HG03457 (cell line): ENCODE measurements around the gene DNASE1L1.

ENCODE experiments used
- ATAC-seq: cut with Tn5 transposase; IDR thresholded peaks from one replicate; pipeline ENCODE4 v1.9.1; 2021; ENCODE audit warnings: moderate number of reproducible peaks; ENCODE audit not compliant: unreplicated experiment

The DNASE1L1 gene

DNA sequence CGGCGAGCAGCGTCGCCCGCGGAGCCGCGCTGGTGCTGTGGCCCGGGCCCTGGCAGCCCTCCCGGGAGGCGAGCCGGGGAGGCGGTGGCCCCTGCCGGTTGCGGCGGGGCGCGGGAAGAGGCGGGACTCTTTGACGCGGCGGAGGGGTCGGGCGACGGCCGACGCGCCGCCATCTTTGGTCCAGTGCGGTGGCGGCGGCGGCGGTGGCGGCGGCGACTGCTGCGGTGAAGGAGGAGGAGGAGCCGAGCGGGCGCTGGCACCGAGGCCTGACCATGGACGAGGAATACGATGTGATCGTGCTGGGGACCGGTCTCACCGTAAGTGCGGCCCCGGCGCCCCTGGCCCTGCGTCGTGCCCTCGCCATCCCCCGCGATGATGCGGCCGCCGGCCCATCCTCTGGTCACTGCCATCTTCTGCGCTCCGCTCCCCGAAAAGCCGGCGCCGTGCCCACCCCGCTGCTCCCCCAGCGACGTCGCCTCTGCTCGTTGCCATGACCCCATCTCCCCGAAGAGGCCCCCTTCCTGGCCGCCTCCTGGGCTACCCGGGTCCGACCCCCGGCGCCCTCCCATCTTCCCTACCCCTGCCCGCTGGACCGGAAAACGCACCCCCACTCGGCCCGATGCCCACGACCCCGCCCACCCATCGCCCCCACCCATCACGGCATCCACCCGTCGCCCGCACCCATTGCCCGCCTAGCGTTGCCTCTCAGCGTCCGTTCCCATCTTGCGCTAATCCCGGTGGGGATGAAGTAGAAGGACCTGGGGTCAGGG lies 28.1 kb upstream of the DNASE1L1 start, which contains the start of gene GDI1:
GDI1 (plus strand) TSS at position 172 of the 770 bp plus-strand sequence; CDS start at position 273, 101 bp downstream.
- ATAC-seq = no peak

DNA sequence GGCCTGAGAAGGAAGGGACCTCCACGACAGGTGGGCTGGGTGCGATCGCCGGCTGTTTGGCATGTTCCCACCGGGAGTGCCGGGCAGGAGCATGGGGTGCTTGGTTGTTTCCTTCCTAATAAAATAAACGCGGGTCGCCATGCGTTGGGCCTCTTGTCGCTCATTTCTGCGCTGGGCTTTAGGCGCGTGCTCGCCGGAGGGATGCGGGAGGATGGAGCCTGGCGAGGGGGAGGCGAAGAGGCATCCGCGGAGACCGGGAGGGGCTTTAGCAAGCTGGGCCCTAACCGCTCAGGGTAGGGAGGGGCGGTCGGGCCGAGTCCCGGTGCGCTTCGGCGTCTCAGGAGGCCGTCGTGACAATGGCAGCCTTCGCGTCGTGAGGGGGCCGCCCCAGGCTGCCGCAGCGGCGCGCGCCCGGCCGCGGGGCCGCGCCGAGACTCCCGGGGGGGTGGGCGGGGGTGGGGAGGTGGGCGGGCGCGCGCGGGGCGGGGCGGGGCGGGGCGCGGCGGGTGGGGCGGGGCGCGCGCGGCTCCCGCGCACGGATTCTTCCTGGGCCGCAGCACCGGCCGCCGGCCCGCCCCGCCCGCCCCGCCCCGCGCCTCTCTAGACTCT lies 27.4 kb upstream of the DNASE1L1 start:
- ATAC-seq = no peak

DNA sequence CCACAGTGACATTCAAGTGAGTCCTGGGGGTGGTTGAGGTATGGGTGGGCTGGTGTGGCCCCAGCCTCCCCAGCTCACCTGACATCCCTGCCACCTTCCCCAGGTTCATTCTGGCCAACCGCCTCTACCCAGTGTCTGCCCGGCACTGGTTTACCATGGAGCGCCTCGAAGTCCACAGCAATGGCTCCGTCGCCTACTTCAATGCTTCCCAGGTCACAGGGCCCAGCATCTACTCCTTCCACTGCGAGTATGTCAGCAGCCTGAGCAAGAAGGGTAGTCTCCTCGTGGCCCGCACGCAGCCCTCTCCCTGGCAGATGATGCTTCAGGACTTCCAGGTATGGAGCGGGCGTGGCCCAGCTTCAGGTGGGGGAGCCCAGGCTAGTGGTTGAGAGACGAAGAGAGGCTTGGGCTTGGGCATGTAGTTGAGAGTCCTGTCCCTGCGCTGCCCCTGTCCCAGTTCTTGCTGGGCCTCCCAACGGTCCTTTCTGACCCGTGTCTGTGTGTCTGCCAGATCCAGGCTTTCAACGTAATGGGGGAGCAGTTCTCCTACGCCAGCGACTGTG lies 26.2 kb upstream of the DNASE1L1 start:
- no peak for ATAC-seq

DNA sequence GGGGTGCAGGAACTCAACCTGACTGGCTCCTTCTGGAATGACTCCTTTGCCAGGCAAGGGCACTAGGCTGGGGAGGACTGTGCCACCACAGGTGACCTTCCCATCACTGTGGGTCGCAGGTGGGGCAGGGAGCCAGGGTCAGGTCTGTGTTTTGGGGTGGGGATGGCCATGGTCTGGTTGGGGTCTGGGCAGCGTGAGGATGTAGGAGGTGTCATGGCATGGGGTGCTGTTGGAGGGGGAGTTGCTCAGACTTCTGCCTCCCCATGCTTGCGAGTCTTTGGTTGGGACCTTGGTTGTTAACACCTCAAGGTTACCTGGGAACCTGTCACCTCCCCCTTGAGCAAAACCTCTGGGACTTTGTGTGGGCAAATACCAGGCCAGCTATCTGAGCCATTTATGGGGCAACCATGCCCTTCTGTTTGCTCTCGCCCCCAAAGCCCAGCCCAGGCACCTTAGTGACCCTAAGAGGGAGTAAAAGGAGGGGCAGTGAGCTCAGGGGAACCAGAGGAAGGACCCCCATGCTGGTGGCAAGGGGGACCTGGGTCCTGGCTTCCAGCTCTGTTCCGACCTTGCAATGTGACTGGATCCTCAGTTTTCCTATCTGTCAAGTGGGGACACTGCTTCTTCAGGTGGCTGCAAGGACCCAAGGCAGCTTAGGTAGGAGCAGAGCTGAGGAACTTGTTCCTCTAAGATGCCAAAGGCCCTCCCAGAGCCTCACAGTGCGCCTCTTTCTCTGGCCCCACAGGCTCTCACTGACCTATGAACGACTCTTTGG lies 25.5 kb upstream of the DNASE1L1 start:
- ATAC-seq = no peak

DNA sequence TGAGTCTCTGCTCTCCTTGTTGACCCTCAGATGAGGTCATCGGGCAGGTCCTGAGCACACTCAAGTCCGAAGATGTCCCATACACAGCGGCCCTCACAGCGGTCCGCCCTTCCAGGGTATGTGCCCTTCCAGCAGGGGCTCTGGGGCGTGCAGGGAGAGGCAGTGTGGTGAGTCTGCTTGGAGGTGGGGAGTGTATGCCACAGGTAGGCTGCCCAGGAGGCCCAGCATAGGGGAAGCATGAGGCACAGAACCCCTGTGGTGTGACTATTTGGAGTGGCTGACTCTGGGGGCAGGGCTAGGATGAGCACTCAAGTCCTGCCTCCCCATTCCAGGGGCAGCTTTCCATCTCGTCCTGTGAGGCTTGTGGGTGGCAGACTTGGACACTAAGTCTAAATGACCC lies 24.6 kb upstream of the DNASE1L1 start:
- ATAC-seq = no peak

DNA sequence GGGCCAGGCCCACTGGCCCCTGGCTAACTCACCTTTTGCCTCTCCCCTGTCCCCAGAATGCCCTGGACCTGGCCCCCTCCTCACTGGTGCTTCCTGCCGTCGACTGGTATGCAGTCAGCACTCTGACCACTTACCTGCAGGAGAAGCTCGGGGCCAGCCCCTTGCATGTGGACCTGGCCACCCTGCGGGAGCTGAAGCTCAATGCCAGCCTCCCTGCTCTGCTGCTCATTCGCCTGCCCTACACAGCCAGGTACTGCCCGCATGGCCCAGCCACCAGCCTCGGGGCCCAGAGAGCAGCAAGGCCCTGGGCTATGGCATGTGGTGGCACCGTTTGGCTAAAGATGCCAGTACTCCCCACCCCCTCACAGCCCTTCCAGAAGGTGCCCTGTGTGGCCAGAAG lies 23.2 kb upstream of the DNASE1L1 start:
- ATAC-seq = no peak

DNA sequence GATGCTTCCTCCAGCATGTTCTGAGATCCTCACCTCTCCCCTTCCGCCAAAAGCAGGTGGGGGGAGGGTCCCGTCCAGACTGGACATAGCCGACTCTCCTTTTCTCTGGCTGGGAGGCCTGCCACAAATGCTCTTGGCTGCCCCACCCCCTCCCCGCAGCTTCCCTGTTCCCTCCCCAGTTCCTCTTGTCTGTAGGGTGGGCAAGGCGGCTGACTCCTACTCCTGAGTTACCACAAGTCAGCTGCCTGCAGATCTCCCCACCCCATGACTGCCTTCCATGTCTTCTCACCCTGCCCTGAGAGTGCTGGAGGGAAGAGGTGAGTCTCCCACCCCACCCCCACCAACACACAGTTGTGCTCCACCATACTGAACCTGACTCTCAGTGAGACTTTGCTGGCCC lies 22.3 kb upstream of the DNASE1L1 start:
- no peak for ATAC-seq

DNA sequence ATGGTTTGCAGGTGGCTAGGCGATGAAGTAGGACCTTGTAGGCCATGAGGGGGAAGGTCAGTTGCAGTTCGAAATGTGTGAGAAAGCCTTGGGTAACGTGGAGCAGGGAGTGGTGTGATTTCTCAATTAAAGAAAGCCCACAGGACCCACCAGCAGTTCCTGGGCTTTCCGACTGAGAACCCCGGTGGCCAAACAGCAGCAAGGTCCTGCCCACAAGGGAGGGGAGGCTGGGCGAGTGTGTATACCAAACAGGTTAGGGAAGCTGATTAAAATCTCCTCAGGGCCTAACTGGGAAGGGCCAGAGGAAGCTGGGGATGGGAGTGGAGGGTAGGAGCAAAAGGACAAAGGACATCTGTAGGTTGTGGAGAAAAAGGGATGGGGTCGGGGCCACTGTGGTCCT lies 21.9 kb upstream of the DNASE1L1 start:
- ATAC-seq = no peak

DNA sequence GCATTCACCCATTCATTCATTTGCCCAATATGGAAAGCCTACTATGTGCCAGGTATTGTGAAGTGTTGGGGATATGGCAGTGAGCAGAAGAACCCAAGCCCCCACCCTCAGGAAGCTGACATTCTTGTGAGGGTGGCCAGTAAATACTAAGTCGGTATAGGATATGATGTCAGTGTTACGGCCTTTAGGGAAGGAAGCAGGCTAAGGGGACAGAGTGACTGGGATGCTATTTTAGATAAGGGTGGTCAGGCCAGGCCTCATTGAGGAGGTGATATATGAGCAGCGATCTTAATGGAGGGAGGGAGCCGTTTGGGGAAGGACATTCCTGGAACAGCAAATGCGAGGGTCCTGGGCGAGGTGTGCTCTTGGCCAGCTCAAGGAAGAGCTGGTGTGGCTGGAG lies 21.4 kb upstream of the DNASE1L1 start:
- ATAC-seq = no peak

DNA sequence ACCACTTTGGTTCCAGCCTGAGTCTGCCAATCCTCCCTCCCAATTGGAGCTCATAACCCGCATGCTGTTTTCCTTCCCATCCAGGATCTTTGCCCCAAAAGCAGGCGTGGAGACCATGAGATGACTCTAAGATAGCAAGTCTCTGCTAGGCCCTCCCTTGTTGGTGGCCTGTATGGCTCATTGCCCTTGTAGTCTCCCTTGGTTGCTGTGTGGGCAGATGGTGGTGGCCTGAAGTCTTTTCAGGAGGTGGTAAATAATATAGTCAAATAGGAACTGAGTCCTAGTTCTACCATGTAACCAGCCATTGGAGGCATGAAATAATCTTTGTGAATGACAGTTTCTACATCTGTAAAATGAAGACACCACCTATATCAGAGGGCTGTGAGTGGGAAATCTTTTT lies 20.7 kb upstream of the DNASE1L1 start:
- no peak for ATAC-seq

DNA sequence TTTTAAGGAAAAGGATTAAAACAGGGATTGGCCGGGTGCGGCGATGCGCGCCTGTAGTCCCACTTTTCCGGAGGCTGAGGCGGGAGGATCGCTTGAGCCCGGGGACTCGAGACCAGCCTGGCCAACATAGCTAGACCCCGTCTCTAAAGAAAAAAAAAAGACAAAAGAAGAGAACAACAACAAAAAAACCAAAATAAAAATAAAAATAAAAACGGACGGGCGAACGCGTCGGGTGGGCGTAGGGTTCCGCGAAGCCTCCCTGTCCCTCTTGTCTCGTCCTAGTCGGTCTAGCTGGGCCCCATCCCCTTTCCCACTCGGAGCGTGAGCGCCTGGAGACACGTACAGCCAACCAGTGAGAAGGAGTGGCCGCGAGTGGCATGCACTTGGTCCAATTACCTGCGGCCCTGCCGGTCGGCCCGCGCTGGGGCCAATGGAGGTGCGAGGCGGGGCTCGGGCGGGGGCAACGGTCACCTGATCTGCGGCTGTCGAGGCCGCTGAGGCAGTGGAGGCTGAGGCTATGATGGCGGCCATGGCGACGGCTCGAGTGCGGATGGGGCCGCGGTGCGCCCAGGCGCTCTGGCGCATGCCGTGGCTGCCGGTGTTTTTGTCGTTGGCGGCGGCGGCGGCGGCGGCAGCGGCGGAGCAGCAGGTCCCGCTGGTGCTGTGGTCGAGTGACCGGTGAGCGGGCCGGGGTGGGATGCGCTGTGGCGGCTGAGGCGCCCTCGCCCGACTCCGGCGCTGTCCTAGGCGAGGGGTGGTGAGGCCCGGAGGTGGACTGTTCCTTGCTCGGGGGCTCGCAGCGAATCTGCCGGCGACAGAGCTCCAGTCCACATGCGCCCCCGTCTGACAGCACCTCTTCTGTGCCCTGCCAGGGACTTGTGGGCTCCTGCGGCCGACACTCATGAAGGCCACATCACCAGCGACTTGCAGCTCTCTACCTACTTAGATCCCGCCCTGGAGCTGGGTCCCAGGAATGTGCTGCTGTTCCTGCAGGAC lies 19.4 kb upstream of the DNASE1L1 start, which contains the start of gene ATP6AP1:
ATP6AP1 (plus strand) TSS at position 502 of the 996 bp plus-strand sequence; CDS start at position 518, 16 bp downstream.
- ATAC-seq = peak; percentile 90

DNA sequence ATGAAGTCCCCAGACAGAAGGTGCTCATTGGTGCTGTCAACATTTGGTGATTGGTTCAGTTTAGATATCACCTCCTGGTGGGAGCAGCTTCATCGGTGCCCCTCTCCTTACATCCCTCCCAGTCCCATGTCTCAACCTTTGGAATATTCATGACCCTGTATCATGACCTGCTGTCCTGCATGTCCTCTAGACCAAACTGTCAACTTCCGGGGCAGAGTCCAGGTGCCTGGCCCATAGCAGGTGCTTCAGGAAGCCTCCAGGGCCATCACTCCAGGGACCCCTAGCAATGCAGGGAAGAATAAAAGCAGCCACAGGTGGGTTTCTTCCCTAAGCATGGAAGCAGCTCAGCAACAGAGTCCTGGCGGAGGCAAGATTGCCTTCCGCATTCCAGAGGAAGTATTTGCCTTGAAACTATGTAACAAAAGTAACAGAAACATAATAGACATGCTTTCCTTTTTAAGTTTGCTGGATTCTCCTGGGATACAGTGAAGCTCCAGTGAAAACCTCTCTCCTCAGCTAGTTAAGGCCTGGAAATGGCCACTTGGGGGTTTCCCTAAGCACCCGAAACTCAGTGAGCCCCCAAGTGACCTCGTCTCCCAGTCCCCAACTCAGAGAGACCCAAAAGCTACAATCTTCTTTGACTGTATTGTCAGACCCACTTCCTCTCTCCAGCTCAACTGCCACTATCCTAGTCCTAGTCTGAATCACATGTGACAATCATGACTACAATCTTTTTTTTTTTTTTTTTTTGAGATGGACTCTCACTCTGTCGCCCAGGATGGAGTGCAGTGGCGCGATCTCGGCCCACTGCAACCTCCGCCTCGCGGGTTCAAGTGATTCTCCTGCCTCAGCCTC lies 18.1 kb upstream of the DNASE1L1 start:
- no peak for ATAC-seq

DNA sequence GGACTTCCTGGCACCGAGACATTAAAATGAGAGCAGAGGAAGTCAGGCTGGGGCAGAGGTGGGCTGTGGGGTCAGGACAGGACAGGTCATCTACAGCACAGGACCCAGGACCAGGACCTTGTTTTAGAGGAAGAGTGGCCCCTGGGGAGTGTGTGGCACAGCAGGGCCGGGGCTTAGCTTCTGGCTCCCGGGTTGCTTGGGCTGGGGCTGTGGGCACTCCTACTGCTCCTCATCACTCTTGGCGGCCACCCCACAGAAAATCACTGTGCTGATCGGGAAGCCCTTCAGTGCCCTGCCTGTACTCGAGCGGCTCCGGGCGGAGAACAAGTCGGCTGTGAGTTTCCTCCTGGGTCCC lies 11.3 kb upstream of the DNASE1L1 start:
- ATAC-seq = no peak

DNA sequence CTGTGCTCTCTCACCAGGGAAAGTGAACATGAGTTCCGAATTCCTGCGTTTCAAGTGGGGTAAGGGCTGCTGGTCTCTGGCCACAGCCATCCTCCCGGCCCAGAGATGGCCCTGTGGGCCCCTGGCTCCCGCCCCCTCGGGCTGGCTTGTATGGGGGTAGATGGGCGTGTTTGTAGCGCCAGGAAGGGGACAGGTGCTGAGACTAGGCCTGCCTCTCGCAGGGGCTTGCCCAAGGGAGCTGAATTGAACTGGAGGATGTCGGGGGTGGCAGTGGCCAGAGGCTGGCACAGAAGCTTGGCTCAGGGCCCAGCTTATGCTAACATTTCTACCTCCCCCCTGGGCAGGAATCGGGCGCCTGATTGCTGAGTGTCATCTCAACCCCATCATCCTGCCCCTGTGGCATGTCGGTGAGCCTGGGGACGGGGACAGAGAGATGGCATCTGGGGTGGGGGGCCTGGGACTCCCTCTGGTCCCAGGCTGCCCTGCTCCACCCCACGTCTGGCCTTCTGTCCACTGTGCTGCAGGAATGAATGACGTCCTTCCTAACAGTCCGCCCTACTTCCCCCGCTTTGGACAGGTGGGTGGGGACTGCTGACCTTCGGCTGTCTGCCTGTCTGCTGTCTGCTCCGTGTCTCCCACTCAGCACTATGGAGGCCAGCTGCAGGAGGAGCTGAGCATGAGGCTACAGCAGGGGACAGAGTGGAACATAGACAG lies 10.8 kb upstream of the DNASE1L1 start:
- ATAC-seq = no peak

DNA sequence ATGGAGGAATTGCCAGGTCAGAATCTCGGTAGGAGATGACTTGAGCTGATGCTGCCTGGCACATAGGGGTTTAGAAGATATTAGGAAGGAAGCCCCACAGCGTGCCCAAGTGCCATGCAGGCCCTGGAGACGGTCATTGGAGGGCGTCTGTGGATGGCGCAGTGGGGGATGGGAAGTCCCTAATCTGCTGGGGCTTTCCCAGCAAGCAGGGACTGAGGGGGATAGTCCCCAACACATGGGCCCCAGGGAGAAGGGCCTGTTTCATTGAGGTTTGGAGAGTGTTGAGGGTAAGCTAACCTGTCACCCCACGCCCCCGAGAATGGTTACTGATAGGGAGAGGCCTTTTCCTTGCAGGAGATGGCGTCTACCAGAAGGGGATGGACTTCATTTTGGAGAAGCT lies 10.1 kb upstream of the DNASE1L1 start:
- no peak for ATAC-seq

DNA sequence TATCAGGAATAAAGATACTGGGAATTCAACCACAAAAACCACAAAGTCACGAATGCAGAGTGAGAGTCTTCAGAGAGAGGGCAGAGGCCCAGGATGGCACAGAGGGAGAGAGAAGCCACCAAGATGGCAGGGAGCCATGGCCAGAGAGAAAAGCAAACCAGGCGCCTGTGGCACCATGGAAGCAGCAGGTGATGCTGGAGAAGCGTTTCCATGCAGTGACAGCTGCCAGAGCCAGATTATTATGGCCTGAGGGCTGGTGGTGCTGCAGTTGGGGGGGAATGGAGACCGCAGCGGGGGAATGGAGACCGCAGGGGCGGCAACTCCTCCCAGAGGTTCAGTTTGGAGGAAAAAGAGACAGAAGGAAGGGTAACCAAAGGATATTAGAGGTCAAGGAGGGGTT lies 8.1 kb upstream of the DNASE1L1 start:
- ATAC-seq = no peak

DNA sequence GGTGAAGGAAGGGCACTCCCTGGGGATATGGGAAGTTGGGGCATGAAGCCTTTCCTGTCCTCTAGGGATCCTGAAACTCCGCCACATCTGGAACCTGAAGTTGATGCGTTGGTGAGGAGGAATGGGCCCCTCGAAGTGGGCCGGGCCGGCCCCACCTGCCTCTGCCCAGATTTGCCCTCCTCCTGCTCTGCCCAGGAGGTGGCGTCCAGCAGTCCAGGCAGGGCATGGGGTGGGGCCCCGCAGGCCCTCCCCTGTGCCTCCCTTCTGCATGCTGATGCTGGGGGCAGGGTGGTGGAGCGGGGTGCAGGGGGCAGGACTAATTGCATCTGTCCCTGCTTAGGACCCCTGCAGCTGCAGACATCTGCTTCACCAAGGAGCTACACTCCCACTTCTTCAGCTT lies 4.1 kb upstream of the DNASE1L1 start:
- no peak for ATAC-seq

DNA sequence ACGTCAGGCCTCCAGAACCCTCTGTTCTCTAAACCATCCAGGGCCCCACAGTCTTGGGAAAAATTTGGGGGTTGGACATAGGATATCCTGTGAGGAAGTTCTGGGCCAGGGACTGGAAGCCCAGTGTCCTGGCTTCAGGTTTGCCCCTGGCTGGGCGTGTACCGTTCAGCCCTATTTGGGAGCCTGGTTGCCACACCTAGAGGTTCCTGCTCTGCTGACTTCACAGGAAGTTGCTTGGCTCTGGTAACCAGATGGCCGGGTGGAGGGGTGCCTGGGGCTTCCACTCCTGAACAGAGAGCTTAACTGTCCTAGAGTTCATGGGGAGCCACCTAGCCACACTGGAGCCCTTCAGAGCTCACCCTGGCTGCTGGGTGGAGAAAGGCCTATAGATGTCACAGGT lies 3.4 kb upstream of the DNASE1L1 start:
- ATAC-seq = no peak

DNA sequence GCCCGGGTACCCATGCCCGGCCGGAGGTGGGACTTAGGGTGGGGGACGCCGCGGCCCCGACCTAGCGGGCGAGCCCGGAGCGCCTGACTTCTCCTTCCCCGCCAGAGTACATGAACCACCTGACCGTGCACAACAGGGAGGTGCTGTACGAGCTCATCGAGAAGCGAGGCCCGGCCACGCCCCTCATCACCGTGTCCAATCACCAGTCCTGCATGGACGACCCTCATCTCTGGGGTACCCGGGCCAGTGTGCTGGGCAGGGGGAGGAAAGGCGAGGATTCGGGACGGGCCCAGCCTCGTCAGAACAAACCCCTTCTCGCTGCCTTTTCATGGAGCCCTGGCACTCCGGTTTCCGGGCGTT lies 2.9 kb upstream of the DNASE1L1 start:
- no peak for ATAC-seq
